ENCODE measurements around the gene KCNIP1.

DNA sequence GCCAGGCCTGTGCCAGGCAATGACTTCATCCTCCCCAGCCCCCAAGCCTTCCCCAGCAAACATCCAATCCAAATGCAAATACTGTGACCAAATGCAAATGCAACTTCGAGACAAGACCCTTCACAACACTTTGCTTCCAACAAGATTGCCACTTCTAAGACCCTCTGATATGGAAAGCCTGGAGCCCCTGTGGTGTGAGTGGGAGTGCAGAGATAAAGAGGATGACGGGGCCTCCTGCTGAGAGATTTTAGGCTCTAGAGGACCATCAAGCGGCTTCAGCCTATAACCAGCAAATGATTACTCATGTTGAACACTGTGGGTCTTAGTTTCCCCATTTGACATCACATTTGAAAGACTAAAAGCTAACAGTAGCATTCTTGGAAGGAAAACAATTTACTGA is 233.1 kb downstream of the KCNIP1 start:
- TF ChIP-seq, protein P1, sequence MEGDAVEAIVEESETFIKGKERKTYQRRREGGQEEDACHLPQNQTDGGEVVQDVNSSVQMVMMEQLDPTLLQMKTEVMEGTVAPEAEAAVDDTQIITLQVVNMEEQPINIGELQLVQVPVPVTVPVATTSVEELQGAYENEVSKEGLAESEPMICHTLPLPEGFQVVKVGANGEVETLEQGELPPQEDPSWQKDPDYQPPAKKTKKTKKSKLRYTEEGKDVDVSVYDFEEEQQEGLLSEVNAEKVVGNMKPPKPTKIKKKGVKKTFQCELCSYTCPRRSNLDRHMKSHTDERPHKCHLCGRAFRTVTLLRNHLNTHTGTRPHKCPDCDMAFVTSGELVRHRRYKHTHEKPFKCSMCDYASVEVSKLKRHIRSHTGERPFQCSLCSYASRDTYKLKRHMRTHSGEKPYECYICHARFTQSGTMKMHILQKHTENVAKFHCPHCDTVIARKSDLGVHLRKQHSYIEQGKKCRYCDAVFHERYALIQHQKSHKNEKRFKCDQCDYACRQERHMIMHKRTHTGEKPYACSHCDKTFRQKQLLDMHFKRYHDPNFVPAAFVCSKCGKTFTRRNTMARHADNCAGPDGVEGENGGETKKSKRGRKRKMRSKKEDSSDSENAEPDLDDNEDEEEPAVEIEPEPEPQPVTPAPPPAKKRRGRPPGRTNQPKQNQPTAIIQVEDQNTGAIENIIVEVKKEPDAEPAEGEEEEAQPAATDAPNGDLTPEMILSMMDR (IDR thresholded peaks at IDR 0.05) = no peak
- TF ChIP-seq POLR2A (IDR thresholded peaks at IDR 0.05) = no peak
